Neural progenitor cell (in vitro differentiated cells): ENCODE data around the gene NAP1L4. TPM values are rescaled to one million over a fixed set of nuclear protein-coding genes. Genes with fewer than 3 reads are reported as not detected.

ENCODE experiments used
- DNase-seq: peaks from one replicate; pipeline ENCODE4 v3.0.0-alpha.2; 2016; ENCODE audit warnings: low spot score
- H2AFZ ChIP-seq: fragments of 200-600 bp; sonication (generic); replicated peaks from 2 replicates; pipeline ENCODE4 v1.6.1; 2016; ENCODE audit warnings: antibody characterized with exemption
- H3F3A ChIP-seq: fragments of 200-600 bp; sonication (generic); 2 replicates; pipeline ENCODE4 v1.6.1; 2016; ENCODE audit warnings: antibody characterized with exemption, low read depth
- H3K27ac ChIP-seq: fragments of 200-600 bp; sonication (generic); 2 replicates; pipeline ENCODE4 v1.5.1; 2016; ENCODE audit warnings: mild to moderate bottlenecking
- H3K27me3 ChIP-seq: fragments of 200-600 bp; sonication (generic); 2 replicates; pipeline ENCODE4 v1.6.1; 2016; ENCODE audit warnings: mild to moderate bottlenecking, moderate library complexity
- H3K36me3 ChIP-seq: fragments of 200-600 bp; sonication (generic); 2 replicates; pipeline ENCODE4 v1.5.1; 2016
- H3K4me1 ChIP-seq: fragments of 200-600 bp; sonication (generic); 2 replicates; pipeline ENCODE4 v1.6.1; 2016; ENCODE audit warnings: mixed run types
- H3K4me2 ChIP-seq: fragments of 200-600 bp; sonication (generic); 2 replicates; pipeline ENCODE4 v1.6.1; 2016
- H3K4me3 ChIP-seq: fragments of 200-600 bp; sonication (generic); 2 replicates; pipeline ENCODE4 v1.5.1; 2016
- H3K79me2 ChIP-seq: fragments of 200-600 bp; sonication (generic); 2 replicates; pipeline ENCODE4 v1.6.1; 2016; ENCODE audit warnings: low read depth
- H3K9ac ChIP-seq: fragments of 200-600 bp; sonication (generic); 2 replicates; pipeline ENCODE4 v1.6.1; 2016
- H3K9me3 ChIP-seq: fragments of 200-600 bp; sonication (generic); 2 replicates; pipeline ENCODE4 v1.5.1; 2016; ENCODE audit warnings: low read depth
- H4K20me1 ChIP-seq: fragments of 200-600 bp; sonication (generic); 2 replicates; pipeline ENCODE4 v1.6.1; 2016; ENCODE audit warnings: low read depth
- H3K27ac Mint-ChIP-seq: 3 replicates; pipeline ENCODE4 v1.8.0; 2021; ENCODE audit warnings: mixed read lengths
- H3K27me3 Mint-ChIP-seq: 2 replicates; pipeline ENCODE4 v1.8.0; 2022; ENCODE audit warnings: low read depth, mild to moderate bottlenecking, inconsistent platforms, moderate library complexity, mixed read lengths; ENCODE audit not compliant: insufficient read depth
- H3K36me3 Mint-ChIP-seq: 3 replicates; pipeline ENCODE4 v1.8.0; 2021; ENCODE audit warnings: mixed read lengths
- H3K4me1 Mint-ChIP-seq: 3 replicates; pipeline ENCODE4 v1.8.0; 2021; ENCODE audit warnings: mixed read lengths
- H3K4me3 Mint-ChIP-seq: 3 replicates; pipeline ENCODE4 v1.8.0; 2021; ENCODE audit warnings: mild to moderate bottlenecking, moderate library complexity, mixed read lengths
- H3K9me3 Mint-ChIP-seq: 3 replicates; pipeline ENCODE4 v1.8.0; 2020; ENCODE audit warnings: mixed read lengths
- EZH2 ChIP-seq: fragments of 200-600 bp; sonication (generic); IDR thresholded peaks from 2 replicates; pipeline ENCODE4 v1.6.1; 2017; ENCODE audit warnings: antibody characterized with exemption, mild to moderate bottlenecking, moderate library complexity
- EZH2phosphoT487 ChIP-seq: fragments of 200-600 bp; sonication (generic); IDR thresholded peaks from 2 replicates; pipeline ENCODE4 v1.6.1; 2017; ENCODE audit warnings: antibody characterized with exemption
- total RNA-seq: library from RNA; depleted of rRNA; stranded (reverse); fragments of >200 nt; gene quantifications from 2 replicates; pipeline ENCODE4 v1.2.3, GENCODE V29; 2015; ENCODE audit warnings: low replicate concordance
- TF ChIP-seq, protein P1 (sequence below): fragments of 200-600 bp; sonication (generic); IDR thresholded peaks from 2 replicates; pipeline ENCODE4 v1.5.1; 2017; ENCODE audit warnings: antibody characterized with exemption, mild to moderate bottlenecking

Gene NAP1L4
- total RNA-seq, 1 donor from 2014 or later: 191 TPM

DNA sequence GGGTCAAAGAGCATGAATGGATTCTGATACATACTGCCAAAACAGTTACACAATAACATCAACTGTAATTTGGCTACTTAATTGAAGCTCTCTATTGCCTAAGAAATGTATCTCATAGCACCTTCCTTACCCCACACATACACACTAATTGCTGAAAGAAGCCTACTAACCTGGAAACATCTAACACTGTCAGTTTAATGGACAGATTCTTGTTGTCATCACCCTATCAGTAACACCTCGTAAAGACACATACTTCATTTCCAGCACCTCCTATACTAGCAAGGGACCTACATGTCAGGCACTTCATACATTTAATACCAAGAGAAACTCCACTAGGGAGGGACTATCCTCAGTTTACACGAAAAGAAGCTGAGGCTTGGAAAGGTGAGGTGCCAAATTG, 9.9 kb downstream of the NAP1L4 start:
- Histone ChIP-seq H3K79me2 (peaks cover 100% of the 10 kb centered on the region), H3K36me3 (peaks cover 5% of the 10 kb centered on the region), H3F3A (no peaks in the 10 kb centered on the region), H3K9me3 (no peaks in the 10 kb centered on the region), H3K27me3 (no peaks in the 10 kb centered on the region), H3K27ac (no peak overlapping the region), H3K4me1 (no peaks in the 10 kb centered on the region), H3K4me2 (no peak overlapping the region), H4K20me1 (peaks cover 94% of the 10 kb centered on the region), H2AFZ (no peak overlapping the region), H3K9ac (no peak overlapping the region), H3K4me3 (no peak overlapping the region)
- Mint-ChIP-seq H3K4me1 (peaks cover 5% of the 10 kb centered on the region), H3K4me3 (no peak overlapping the region), H3K9me3 (no peaks in the 10 kb centered on the region), H3K27me3 (peaks cover 2% of the 10 kb centered on the region), H3K36me3 (peaks cover 13% of the 10 kb centered on the region), H3K27ac (no peak overlapping the region)
- TF ChIP-seq, protein P1, sequence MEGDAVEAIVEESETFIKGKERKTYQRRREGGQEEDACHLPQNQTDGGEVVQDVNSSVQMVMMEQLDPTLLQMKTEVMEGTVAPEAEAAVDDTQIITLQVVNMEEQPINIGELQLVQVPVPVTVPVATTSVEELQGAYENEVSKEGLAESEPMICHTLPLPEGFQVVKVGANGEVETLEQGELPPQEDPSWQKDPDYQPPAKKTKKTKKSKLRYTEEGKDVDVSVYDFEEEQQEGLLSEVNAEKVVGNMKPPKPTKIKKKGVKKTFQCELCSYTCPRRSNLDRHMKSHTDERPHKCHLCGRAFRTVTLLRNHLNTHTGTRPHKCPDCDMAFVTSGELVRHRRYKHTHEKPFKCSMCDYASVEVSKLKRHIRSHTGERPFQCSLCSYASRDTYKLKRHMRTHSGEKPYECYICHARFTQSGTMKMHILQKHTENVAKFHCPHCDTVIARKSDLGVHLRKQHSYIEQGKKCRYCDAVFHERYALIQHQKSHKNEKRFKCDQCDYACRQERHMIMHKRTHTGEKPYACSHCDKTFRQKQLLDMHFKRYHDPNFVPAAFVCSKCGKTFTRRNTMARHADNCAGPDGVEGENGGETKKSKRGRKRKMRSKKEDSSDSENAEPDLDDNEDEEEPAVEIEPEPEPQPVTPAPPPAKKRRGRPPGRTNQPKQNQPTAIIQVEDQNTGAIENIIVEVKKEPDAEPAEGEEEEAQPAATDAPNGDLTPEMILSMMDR: no peak
- TF ChIP-seq EZH2phosphoT487 (no peak), EZH2 (no peak)
- DNase-seq: no peak

DNA sequence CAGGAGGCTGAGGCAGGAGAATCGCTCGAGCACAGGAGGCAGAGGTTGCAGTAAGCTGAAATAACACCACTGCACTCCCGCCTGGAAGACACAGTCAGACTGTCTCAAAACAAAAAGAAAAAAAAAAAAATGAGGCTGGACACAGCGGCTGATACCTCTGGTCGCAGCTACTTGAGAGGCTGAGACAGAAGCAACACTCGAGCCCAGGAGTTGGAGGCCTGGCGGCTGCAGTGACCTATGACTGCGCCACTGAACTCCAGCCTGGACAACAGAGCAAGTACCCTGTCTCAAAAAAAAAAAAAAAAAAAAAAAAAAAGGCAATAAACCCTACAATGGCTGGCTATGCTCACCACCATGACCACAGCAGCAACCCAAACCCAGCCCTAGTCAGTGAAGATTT, 11.0 kb downstream of the NAP1L4 start:
- Mint-ChIP-seq H3K9me3 (no peaks in the 10 kb centered on the region), H3K4me1 (peaks cover 5% of the 10 kb centered on the region), H3K27me3 (peaks cover 2% of the 10 kb centered on the region), H3K36me3 (peaks cover 15% of the 10 kb centered on the region), H3K27ac (no peak overlapping the region), H3K4me3 (no peak overlapping the region)
- no peak overlapping the region for H3K4me3 ChIP-seq
- peaks cover 5% of the 10 kb centered on the region for H3K36me3 ChIP-seq
- H3F3A ChIP-seq: no peaks in the 10 kb centered on the region
- H3K27ac ChIP-seq: no peak overlapping the region
- H3K79me2 ChIP-seq: peaks cover 100% of the 10 kb centered on the region
- no peaks in the 10 kb centered on the region for H3K9me3 ChIP-seq
- H4K20me1 ChIP-seq: peaks cover 99% of the 10 kb centered on the region
- no peaks in the 10 kb centered on the region for H3K4me1 ChIP-seq
- no peak overlapping the region for H3K9ac ChIP-seq
- no peak overlapping the region for H2AFZ ChIP-seq
- TF ChIP-seq, protein P1: no peak
- TF ChIP-seq EZH2phosphoT487 (no peak), EZH2 (no peak)
- DNase-seq: no peak
- H3K27me3 ChIP-seq: no peaks in the 10 kb centered on the region
- H3K4me2 ChIP-seq: no peak overlapping the region

DNA sequence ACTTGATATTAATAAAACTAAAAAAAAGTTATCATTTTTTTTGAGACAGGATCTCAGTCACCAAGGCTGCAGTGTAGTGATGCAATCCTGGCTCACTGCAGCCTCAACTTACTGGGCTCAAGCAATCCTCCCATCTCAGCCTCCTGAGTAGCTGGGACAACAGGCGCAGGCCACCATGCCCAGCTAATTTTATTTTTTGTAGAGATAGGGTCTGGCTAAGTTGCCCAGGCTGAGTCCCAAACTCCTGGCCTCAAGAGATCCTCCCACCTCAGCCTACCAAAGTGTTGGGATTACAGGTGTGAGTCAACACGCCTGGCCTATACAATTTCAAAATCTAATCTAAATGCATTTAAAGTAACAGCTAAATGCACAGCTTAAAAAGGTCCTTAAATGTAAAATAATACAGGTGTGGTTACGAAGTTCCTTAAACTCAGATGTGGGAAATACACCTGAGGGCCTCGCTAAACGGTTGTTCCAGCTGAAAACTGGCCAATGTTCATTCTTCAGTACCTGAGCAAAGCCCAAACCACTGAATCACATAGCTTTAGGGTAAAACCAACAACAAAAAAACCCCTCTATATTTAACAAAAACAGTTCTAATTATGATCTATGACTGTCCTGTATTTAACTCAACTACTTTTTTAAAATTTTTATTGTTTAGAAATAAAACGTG, 11.8 kb downstream of the NAP1L4 start:
- no peak overlapping the region for H3K4me3 ChIP-seq
- peaks cover 100% of the 10 kb centered on the region for H4K20me1 ChIP-seq
- no peak overlapping the region for H2AFZ ChIP-seq
- H3K9me3 Mint-ChIP-seq: no peaks in the 10 kb centered on the region
- no peaks in the 10 kb centered on the region for H3F3A ChIP-seq
- peaks cover 100% of the 10 kb centered on the region for H3K79me2 ChIP-seq
- H3K27ac Mint-ChIP-seq: no peak overlapping the region
- peaks cover 5% of the 10 kb centered on the region for H3K36me3 ChIP-seq
- H3K27ac ChIP-seq: no peak overlapping the region
- H3K4me1 Mint-ChIP-seq: peaks cover 5% of the 10 kb centered on the region
- H3K4me3 Mint-ChIP-seq: no peak overlapping the region
- no peak overlapping the region for H3K4me2 ChIP-seq
- H3K9me3 ChIP-seq: no peaks in the 10 kb centered on the region
- no peaks in the 10 kb centered on the region for H3K27me3 ChIP-seq
- no peak for DNase-seq
- H3K4me1 ChIP-seq: no peaks in the 10 kb centered on the region
- peaks cover 17% of the 10 kb centered on the region for H3K36me3 Mint-ChIP-seq
- no peak for TF ChIP-seq EZH2phosphoT487
- no peak for TF ChIP-seq EZH2
- TF ChIP-seq, protein P1: no peak
- peaks cover 2% of the 10 kb centered on the region for H3K27me3 Mint-ChIP-seq
- H3K9ac ChIP-seq: no peak overlapping the region
